ENCODE measurements around the gene ANGPTL7.

GRCh38 chr1:11187000-11187399, 2.2 kb upstream of the ANGPTL7 start:
- TF ChIP-seq POLR2AphosphoS5 (IDR thresholded peaks at IDR 0.05; ENCODE audit: low read depth, low read length): no peak
- TF ChIP-seq TAF1 (IDR thresholded peaks at IDR 0.05; ENCODE audit: borderline replicate concordance, insufficient read depth, low read length): no peak
